CD4-positive, alpha-beta T cell treated with Interleukin-6 for 4 hours (primary cell): ENCODE results near the gene SYTL3.
"Not testable (repeated sequence)": the region's sequence is repeated elsewhere in the genome, so short reads cannot be mapped to it uniquely, and the experiment has no call there.

Experiments
- DNase-seq: peaks from one replicate; pipeline ENCODE4 v3.0.0-alpha.2; 2020; ENCODE audit warnings: mixed read lengths

SYTL3 gene

GRCh38 chr6:158665332-158665731, 15.5 kb downstream of the SYTL3 start:
- no peak for DNase-seq

- no peak for DNase-seq
Measured at GRCh38 chr6:158666628-158667359, 16.9 kb downstream of the SYTL3 start.

- no peak for DNase-seq
Measured at GRCh38 chr6:158667360-158667981, 17.6 kb downstream of the SYTL3 start.

GRCh38 chr6:158668707-158669103, 18.9 kb downstream of the SYTL3 start:
- DNase-seq, result no peak

GRCh38 chr6:158669145-158670035, 19.5 kb downstream of the SYTL3 start:
- DNase-seq, result no peak

GRCh38 chr6:158672119-158672518, 22.3 kb downstream of the SYTL3 start:
- not testable (repeated sequence) for DNase-seq

- DNase-seq, result no peak
Measured at GRCh38 chr6:158672726-158673125, 22.9 kb downstream of the SYTL3 start.

- DNase-seq, result no peak
Measured at GRCh38 chr6:158674342-158675131, 24.7 kb downstream of the SYTL3 start.

- not testable (repeated sequence) for DNase-seq
Measured at GRCh38 chr6:158677094-158677493, 27.2 kb downstream of the SYTL3 start.

GRCh38 chr6:158677906-158678578, 28.2 kb downstream of the SYTL3 start:
- no peak for DNase-seq

- DNase-seq, result no peak
Measured at GRCh38 chr6:158680015-158680414, 30.2 kb downstream of the SYTL3 start.

- no peak for DNase-seq
Measured at GRCh38 chr6:158680481-158680880, 30.6 kb downstream of the SYTL3 start.

- peak; percentile 50 for DNase-seq
Measured at GRCh38 chr6:158684311-158684710, 34.5 kb downstream of the SYTL3 start.

GRCh38 chr6:158684745-158685324, 35.0 kb downstream of the SYTL3 start:
- no peak for DNase-seq

- no peak for DNase-seq
Measured at GRCh38 chr6:158686311-158686710, 36.5 kb downstream of the SYTL3 start.

GRCh38 chr6:158686791-158687381, 37.0 kb downstream of the SYTL3 start:
- peak; percentile 46 for DNase-seq

GRCh38 chr6:158687506-158687905, 37.7 kb downstream of the SYTL3 start:
- no peak for DNase-seq

- no peak for DNase-seq
Measured at GRCh38 chr6:158688860-158689259, 39.0 kb downstream of the SYTL3 start.

GRCh38 chr6:158694913-158695312, 45.1 kb downstream of the SYTL3 start:
- DNase-seq, result no peak

GRCh38 chr6:158697811-158698210, 48.0 kb downstream of the SYTL3 start:
- DNase-seq, result no peak

- DNase-seq, result no peak
Measured at GRCh38 chr6:158698931-158699330, 49.1 kb downstream of the SYTL3 start.
